GM19455 (cell line): ENCODE results near the gene MICAL3.

Experiments used
- ATAC-seq: cut with Tn5 transposase; IDR thresholded peaks from one replicate; pipeline ENCODE4 v1.9.1; 2021; ENCODE audit not compliant: unreplicated experiment

MICAL3 gene

DNA sequence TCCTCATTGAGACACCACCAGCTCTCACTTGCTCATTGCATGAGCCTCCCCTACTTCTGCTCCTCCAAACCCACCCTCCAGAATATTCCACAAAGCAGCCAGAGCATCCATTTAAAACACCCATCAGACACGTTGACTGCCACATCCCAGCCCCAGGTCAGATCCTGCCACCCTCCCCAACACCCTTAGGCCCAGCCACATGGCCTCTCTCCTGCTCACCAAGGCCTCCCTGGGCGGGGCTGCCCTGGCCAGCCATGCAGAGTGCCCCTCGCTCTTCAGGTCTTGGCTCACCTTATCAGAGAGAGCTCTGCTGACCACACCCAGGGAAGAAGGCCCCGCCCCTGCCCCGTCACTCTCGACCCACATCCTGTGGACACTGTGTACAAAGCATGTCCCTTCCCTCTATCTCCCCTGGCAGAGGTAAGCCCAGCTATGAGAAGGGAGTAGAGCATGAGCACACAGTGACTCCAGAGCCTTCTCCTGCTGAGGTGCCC is 106.8 kb downstream of the MICAL3 start:
- ATAC-seq, result no peak

- no peak for ATAC-seq
Measured at GRCh38 chr22:17916226-17916889, 108.0 kb downstream of the MICAL3 start.

GRCh38 chr22:17915676-17916075 is 108.7 kb downstream of the MICAL3 start:
- ATAC-seq, result no peak

- ATAC-seq, result no peak
Measured at GRCh38 chr22:17915188-17915587, 109.2 kb downstream of the MICAL3 start.

DNA sequence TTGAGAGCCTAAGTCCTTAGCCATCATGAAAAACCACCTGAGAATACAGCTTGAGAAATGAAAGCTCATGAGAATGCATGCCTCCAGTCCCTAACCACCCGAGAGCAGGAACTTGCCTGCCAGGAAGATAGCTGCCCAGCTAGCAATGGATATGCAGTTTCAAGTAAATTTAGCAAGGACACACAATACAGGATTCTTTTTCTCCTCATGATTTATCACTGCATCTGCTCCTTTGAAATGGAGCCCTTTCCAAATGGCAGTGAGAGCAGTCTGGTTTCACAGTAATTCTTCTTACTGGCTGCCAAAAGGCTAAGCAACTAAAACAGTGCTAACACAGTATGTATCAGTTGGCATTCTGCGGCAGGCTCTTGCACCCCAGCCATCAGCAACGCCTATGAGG is 109.9 kb downstream of the MICAL3 start:
- ATAC-seq, result no peak

- ATAC-seq, result no peak
Measured at GRCh38 chr22:17913801-17914347, 110.5 kb downstream of the MICAL3 start.

DNA sequence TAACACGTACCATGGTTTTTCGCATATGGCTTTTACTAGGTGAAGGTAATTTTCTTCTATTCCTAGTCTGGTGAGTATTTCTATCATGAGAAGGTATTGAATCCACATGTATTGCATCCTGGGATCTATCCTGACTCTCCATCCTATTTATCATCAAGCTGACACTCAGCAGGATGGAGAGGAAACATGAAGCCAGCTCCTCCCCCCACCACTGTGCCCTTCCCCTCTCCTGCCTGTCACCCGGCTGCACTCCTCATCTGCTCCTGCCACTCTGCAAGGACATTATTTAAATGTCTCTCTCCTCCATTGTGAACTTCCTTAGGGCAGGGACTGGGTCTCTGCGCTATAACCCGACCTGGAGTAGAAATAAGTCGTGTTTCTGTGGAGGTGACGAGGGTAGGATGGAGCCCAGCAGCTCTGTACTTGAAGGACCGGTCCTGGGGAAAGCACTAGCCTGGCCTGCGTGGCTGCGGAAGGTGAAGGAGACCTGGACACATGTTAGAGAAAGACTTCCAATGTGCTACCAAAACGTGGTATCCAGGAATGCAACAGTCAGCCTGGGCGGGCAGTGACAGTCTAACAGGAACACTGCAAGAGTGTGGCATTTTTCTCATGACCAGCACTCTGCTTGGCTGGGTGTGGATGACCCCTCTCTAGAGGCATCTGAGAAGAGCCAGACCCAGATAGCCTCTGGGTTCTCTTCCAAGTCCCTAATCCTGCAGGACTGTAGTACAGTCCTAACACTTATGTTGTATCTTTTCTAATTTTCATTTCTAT is 111.2 kb downstream of the MICAL3 start:
- no peak for ATAC-seq

- no peak for ATAC-seq
Measured at GRCh38 chr22:17911887-17912286, 112.5 kb downstream of the MICAL3 start.

DNA sequence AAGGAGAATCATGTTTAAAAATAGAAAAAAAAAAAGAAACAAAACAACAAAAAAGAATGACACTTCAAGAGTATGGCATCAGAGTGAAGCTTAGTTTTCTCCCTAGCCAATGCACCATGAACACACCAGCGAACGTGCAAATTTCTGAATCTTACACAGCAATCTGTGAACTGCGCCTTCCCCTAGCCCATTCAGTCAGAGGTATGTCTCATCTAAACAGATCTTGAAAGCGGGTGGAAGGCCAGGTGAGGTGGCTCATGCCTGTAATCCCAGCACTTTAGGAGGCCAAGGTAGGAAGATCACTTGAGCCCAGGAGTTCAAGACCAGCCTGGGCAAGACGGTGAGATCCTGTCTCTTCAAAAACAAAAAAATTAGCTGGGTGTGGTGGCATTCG is 113.1 kb downstream of the MICAL3 start:
- ATAC-seq, result no peak

DNA sequence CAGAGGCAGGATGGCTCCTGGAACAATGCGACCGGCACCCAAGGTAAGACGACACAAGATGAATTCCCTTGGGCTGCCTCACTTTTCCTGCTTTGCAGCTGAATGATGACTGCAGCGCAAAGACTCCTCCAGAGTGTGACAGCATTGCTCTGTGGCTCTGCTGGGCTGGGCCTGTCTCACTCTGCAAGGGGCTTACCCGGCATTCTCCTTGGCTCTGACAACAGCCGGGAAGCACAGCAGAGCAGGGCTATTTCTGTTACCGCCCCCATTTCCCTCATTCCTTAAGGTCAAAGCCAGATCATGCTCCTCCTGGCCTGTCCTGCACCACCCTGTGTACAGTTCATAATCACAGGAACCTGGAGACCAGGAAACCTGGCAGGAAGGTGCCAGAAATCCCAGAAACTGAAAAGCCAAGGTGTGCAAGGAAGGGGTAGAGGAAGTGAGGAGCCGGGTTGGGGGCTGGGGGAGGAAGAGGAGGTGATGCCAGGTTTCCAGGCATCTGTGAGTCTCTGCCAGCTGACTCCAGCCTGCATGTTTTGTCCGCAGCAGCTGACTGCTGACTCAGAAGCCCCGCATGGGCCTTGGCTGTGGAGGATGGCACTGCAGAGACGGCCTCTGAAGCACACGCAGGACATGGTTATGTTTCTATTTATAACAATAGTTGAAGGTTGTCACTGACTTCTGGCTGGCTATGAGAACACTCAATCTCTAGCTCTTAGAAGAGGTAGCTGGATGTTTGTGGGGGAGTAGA is 113.6 kb downstream of the MICAL3 start:
- ATAC-seq, result no peak

DNA sequence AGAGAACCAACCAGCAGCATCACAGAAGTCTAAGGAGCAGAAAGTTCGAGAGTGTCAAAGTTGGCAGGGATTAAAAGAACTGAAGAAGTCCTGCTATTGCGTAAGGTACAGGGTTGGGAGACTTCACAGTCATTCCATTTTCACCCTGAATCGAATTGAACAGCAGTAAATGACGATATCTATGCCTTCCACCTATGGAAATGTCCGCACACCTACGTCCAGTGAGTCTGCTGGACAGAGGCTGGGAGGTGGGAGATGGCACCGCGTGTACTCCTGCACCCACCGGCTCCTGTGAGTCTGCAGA is 116.7 kb downstream of the MICAL3 start:
- ATAC-seq, result no peak

DNA sequence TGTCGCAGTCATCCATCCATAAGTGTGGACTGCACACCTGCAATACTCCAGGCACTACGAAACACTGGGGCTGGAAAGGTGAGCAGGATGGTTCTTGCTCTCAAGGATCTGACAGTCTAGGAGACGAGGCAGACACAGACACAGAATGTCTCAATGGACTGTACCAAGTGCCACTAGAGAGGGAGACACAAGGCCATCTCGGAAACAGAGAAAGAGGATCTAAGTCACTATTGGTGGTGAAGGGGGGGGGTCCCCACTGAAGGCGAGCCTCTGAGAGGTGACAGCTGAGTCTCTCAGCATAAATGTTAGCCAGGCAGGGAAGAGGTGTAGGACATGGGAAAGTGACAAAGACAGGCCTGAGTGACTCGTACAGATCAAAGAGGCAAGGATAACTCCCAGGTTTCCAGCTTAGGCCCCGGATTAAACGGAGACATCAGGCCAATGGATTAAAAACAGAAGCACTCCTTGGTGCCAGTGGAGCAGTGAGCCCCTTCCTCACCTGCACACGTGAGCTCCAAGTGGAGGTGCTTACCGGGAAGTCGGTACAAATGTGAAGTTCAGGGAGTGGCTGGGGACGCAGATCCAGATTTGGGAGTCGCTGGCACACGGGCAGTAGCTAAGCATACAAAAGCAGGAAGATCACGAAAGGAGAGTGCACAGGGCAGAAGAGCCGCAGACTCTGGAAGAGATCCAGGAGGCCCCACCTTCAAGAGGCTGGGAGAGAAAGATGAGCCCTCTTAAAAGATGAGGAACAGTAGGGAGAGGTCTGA is 117.2 kb downstream of the MICAL3 start:
- ATAC-seq, result no peak

DNA sequence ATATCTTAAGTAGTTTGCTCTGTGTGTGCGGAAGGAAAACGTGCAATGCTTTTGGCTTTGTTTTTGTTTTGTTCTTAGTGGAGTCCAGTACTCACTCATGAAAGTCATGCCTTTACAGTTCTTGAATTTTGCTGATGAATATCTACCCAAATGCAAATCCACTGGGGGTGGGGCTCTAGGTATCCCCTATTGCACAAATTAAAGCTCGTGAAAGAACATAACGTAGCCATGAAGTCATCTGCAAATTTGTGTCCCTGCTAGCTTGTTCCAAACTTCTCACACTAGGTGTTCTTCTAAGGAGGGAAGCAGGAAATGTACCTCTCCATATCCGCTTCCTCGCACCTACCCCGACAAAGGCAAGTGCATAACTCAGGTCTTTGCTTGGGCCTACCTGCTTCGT is 118.9 kb downstream of the MICAL3 start:
- ATAC-seq, result no peak

- ATAC-seq, result no peak
Measured at GRCh38 chr22:17903564-17904295, 120.6 kb downstream of the MICAL3 start.

GRCh38 chr22:17902960-17903359 is 121.4 kb downstream of the MICAL3 start:
- no peak for ATAC-seq

GRCh38 chr22:17898375-17898774 is 126.0 kb downstream of the MICAL3 start:
- ATAC-seq, result no peak

DNA sequence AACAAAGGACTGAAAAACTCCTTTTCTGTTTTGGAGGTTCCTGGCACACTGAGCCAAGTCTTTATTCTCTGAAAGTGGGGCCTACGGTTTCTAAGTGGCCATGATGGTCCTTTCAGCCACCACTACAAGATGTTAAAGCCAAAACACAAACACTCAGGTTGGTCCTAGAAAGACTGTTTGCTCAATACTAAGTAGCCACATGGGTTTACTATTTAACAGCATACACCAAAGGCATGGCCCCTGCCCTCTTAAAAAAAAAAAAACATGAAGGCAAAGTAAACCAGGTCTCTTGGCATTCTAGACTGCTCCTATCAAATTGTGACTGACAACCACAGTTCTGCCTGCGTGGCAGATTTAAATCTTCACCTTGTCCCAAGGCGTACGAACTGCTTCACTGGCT is 126.5 kb downstream of the MICAL3 start:
- ATAC-seq, result no peak

DNA sequence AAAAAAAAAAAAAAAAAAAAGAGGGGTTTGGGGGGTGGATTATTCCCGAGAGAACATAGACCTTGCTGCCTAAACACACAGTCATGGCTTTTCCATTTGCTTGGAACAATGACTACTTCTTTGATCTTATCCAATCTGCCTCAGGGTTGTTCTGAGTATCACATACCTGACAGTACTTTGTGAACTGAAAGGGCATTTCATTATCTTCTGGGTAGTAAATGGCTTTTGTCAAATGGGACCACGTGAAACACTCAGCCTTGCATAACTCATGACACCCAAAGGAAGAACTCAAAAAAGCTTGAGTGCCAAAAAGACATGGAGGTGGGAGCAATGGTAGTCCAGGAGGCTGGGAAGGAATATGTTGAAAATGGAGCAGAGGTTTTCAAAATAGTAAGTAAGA is 126.9 kb downstream of the MICAL3 start:
- ATAC-seq, result no peak

- no peak for ATAC-seq
Measured at GRCh38 chr22:17896586-17896985, 127.8 kb downstream of the MICAL3 start.

DNA sequence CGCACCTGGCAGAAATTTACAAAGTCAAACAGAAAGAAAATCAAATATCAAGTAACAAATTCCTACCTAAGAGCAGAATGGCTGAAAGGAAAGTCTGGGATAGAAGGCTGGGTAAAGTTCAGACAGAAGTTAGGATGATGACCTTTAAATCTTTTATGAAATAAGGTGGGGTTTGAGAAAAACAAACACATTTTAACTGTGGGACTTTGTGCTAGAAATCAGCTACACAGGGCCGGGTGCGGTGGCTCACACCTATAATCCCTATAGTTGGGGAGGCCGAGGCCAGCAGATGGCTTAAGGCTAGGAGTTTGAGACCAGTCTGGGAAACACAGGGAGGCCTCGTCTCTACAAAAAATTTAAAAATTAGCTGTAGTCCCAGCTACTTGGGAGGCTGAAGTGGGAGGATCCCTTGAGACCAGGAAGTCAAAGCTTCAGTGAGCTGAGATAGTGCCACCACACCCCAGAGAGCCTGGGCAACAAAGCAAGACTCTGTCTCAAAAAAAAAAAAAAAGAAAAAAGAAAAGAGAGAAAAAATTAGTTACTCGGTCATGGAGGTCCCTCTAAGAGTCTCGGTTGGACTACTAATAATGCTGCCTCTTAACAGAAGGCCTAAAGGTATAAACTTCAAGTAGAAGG is 130.3 kb downstream of the MICAL3 start:
- ATAC-seq, result no peak
